OCI-LY3 (cell line): ENCODE measurements around the gene ASB5.

Experiments used
- H2AFZ ChIP-seq: fragments of 200-600, 300-600 bp; shearing (Covaris generic); 2 replicates; pipeline ENCODE4 v1.6.0; 2014; ENCODE audit warnings: antibody characterized with exemption, low read depth, low read length
- H3K27ac ChIP-seq: fragments of 200-600, 300-600 bp; sonication (generic); 2 replicates; pipeline ENCODE4 v1.5.1; 2014; ENCODE audit warnings: mild to moderate bottlenecking, low read length, moderate library complexity, mixed read lengths
- H3K27me3 ChIP-seq: fragments of 200-600, 300-600 bp; sonication (generic); 2 replicates; pipeline ENCODE4 v1.6.1; 2014; ENCODE audit warnings: low read depth, low read length, mixed read lengths
- H3K36me3 ChIP-seq: fragments of 200-600, 300-600 bp; sonication (generic); replicated peaks from 2 replicates; pipeline ENCODE3; 2014; ENCODE audit warnings: low read depth, low read length, mixed read lengths
- H3K4me1 ChIP-seq: fragments of 300-600, 200-600 bp; sonication (generic); 2 replicates; pipeline ENCODE4 v1.6.1; 2014; ENCODE audit warnings: low read length, mixed read lengths
- H3K4me2 ChIP-seq: fragments of 200-600, 300-600 bp; sonication (generic); 2 replicates; pipeline ENCODE4 v1.6.1; 2014; ENCODE audit warnings: low read length, mixed read lengths
- H3K4me3 ChIP-seq: fragments of 300-600, 200-600 bp; sonication (generic); 2 replicates; pipeline ENCODE4 v1.5.1; 2014; ENCODE audit warnings: antibody characterized with exemption, mild to moderate bottlenecking, low read length, moderate library complexity
- H3K79me2 ChIP-seq: fragments of 300-600, 200-600 bp; shearing (Covaris generic); 2 replicates; pipeline ENCODE4 v1.6.1; 2014; ENCODE audit warnings: mild to moderate bottlenecking, low read length, mixed read lengths
- H3K9ac ChIP-seq: fragments of 300-600, 200-600 bp; shearing (Covaris generic); 2 replicates; pipeline ENCODE4 v1.6.0; 2014; ENCODE audit warnings: mild to moderate bottlenecking, low read length, moderate library complexity
- H3K9me3 ChIP-seq: fragments of 200-600, 300-600 bp; shearing (Covaris generic); 2 replicates; pipeline ENCODE4 v1.6.1; 2014; ENCODE audit warnings: low read length, mixed read lengths; ENCODE audit not compliant: insufficient read depth
- H4K20me1 ChIP-seq: fragments of 200-600, 300-600 bp; sonication (generic); 2 replicates; pipeline ENCODE4 v1.6.1; 2016; ENCODE audit warnings: low read length, mixed read lengths; ENCODE audit not compliant: insufficient read depth
- EZH2phosphoT487 ChIP-seq: fragments of 200-600 bp; shearing (Covaris generic); IDR thresholded peaks from 2 replicates; pipeline ENCODE4 v1.6.1; 2018; ENCODE audit warnings: antibody characterized with exemption, mixed run types, low read depth
- TF ChIP-seq, protein P1 (sequence below): fragments of 200-600, 300-600 bp; sonication (generic); IDR thresholded peaks from 2 replicates; pipeline ENCODE4 v1.5.1; 2014; ENCODE audit warnings: antibody characterized with exemption, low read length, low read depth

ASB5 gene

DNA sequence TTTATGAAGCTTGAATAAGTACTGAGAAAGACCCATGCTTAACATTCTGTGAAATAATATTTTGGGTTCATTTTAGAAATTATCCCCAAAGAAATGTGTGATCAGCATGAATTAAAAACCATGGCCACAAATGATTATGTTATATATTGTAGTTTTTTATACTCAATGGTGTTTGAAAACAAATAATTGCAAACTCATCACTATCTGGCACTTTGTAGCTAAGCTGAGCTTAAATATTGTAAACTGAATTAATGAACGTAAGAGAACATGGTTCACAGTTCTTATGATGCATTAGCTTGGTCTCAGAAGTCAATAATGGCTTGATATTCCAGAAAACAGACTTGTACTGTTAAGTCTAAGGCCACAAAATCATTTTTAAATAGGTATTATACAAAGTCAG, 24.6 kb upstream of the ASB5 start:
- Histone ChIP-seq H3K9ac (no peak overlapping the region), H3K79me2 (no peaks in the 10 kb centered on the region), H2AFZ (no peak overlapping the region), H3K4me1 (no peaks in the 10 kb centered on the region), H3K36me3 (no peaks in the 10 kb centered on the region), H3K9me3 (no peaks in the 10 kb centered on the region), H3K4me2 (no peak overlapping the region), H4K20me1 (no peaks in the 10 kb centered on the region), H3K4me3 (no peak overlapping the region), H3K27ac (no peak overlapping the region), H3K27me3 (no peaks in the 10 kb centered on the region)
- TF ChIP-seq EZH2phosphoT487, result no peak
- TF ChIP-seq, protein P1, sequence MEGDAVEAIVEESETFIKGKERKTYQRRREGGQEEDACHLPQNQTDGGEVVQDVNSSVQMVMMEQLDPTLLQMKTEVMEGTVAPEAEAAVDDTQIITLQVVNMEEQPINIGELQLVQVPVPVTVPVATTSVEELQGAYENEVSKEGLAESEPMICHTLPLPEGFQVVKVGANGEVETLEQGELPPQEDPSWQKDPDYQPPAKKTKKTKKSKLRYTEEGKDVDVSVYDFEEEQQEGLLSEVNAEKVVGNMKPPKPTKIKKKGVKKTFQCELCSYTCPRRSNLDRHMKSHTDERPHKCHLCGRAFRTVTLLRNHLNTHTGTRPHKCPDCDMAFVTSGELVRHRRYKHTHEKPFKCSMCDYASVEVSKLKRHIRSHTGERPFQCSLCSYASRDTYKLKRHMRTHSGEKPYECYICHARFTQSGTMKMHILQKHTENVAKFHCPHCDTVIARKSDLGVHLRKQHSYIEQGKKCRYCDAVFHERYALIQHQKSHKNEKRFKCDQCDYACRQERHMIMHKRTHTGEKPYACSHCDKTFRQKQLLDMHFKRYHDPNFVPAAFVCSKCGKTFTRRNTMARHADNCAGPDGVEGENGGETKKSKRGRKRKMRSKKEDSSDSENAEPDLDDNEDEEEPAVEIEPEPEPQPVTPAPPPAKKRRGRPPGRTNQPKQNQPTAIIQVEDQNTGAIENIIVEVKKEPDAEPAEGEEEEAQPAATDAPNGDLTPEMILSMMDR, result no peak

DNA sequence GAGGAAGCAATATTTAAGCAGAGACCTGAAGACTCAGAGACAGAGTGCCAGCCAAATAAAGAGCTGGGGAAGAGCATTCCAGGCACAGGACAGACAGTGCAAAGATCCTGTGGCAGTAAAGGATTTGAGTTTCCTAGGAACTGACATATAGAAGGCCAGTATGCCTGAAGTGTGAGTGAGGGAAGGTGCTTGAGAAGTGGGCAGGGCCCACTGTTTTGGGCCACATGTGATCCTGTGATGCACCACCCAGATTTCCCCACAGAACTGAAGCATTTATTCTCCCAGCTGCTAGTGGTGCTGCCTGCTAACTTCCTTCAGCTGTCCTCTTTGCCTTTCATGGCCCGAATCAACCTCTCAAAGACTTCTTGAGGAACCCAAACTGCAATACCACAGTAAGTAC, 23.9 kb upstream of the ASB5 start:
- Histone ChIP-seq H3K4me2 (no peak overlapping the region), H4K20me1 (no peaks in the 10 kb centered on the region), H3K36me3 (no peaks in the 10 kb centered on the region), H3K4me1 (no peaks in the 10 kb centered on the region), H3K27ac (no peak overlapping the region), H2AFZ (no peak overlapping the region), H3K9ac (no peak overlapping the region), H3K4me3 (no peak overlapping the region), H3K27me3 (no peaks in the 10 kb centered on the region), H3K79me2 (no peaks in the 10 kb centered on the region), H3K9me3 (no peaks in the 10 kb centered on the region)
- TF ChIP-seq EZH2phosphoT487, result no peak
- TF ChIP-seq, protein P1, result no peak

DNA sequence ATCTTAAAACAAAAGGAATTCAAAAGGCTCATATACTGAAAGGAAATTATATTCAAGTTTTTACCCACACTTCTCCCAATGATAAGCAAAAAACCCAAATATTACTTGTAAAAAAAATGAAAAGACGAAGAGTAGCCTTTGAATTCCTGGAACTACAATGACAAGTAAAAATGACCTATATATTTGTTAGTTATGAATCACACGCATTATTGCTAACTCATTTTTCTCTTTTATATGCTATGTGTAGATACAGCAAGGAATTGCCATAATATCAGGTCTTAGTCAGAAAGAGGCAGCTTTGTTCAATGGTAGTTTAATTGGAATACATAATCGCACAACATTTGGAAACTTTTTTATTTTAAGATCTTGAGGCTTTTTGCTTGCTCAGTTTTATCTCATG, 22.7 kb upstream of the ASB5 start:
- Histone ChIP-seq H2AFZ (no peak overlapping the region), H3K4me1 (no peaks in the 10 kb centered on the region), H3K9me3 (no peaks in the 10 kb centered on the region), H3K4me2 (no peak overlapping the region), H3K36me3 (no peaks in the 10 kb centered on the region), H4K20me1 (no peaks in the 10 kb centered on the region), H3K79me2 (no peaks in the 10 kb centered on the region), H3K27me3 (no peaks in the 10 kb centered on the region), H3K27ac (no peak overlapping the region), H3K4me3 (no peak overlapping the region), H3K9ac (no peak overlapping the region)
- no peak for TF ChIP-seq EZH2phosphoT487
- TF ChIP-seq, protein P1, result no peak

DNA sequence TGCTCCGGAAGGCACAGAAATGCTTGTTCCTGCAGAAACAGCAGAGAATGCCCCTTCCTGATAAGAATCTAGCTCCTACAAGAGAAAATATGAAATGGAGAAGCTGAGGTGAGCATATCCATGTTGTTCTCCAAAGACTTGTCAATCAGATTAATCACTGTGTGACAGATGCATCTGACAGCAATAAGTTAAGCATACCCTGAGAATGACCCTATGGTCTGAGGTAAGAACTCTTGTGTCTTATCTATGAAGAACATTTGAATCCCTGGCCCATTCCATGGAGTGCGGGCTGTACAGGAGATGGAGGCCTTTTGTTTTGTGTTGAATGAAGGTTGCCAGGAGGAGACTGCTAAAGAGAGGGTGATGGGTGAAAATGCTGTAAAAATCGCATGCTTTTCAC, 21.5 kb upstream of the ASB5 start:
- H3K27ac ChIP-seq, result no peak overlapping the region
- no peaks in the 10 kb centered on the region for H3K27me3 ChIP-seq
- no peaks in the 10 kb centered on the region for H3K79me2 ChIP-seq
- no peak overlapping the region for H3K4me3 ChIP-seq
- H3K4me1 ChIP-seq, result no peaks in the 10 kb centered on the region
- no peak overlapping the region for H3K4me2 ChIP-seq
- no peaks in the 10 kb centered on the region for H4K20me1 ChIP-seq
- no peak overlapping the region for H3K9ac ChIP-seq
- no peak overlapping the region for H2AFZ ChIP-seq
- H3K9me3 ChIP-seq, result no peaks in the 10 kb centered on the region
- H3K36me3 ChIP-seq, result no peaks in the 10 kb centered on the region
- TF ChIP-seq, protein P1, result no peak
- no peak for TF ChIP-seq EZH2phosphoT487
